ENCODE measurements around the gene ULK2. TPM values are rescaled to one million over a fixed set of nuclear protein-coding genes. Genes with fewer than 3 reads are reported as not detected.

The ULK2 gene
- total and polyA plus RNA-seq, 8 donors = 14.4 to 36.7 (median 28.3) TPM

- no peak for ATAC-seq
- H3K27ac ChIP-seq = no peak overlapping the region
Observed at GRCh38 chr17:19733953-19734526, 133.7 kb downstream of the ULK2 start.

GRCh38 chr17:19731626-19732025 is 136.1 kb downstream of the ULK2 start:
- H3K27ac ChIP-seq = no peak overlapping the region
- ATAC-seq = no peak
- H3K9me3 ChIP-seq = no peaks in the 10 kb centered on the region
- H3K27me3 ChIP-seq = no peaks in the 10 kb centered on the region
- no peak overlapping the region for H3K4me3 ChIP-seq
- TF ChIP-seq CTCF (IDR thresholded peaks at IDR 0.05) = no peak
- peak in 1 of 4 donors; percentile 78 for DNase-seq
- intact Hi-C loops (cut with DNase I) = no loop called here
- no peaks in the 10 kb centered on the region for H3K36me3 ChIP-seq
- peaks cover 12 to 30% of the 10 kb centered on the region in 2 donors for H3K4me1 ChIP-seq

More at GRCh38 chr17:19733953-19734526, 133.7 kb downstream of the ULK2 start:
- no peak for DNase-seq
- Histone ChIP-seq H3K4me3 (no peak overlapping the region), H3K4me1 (peaks cover 0 to 10% of the 10 kb centered on the region in 2 donors), H3K9me3 (no peaks in the 10 kb centered on the region), H3K27me3 (no peaks in the 10 kb centered on the region), H3K36me3 (no peaks in the 10 kb centered on the region)
- no peak for TF ChIP-seq CTCF (IDR thresholded peaks at IDR 0.05)
- intact Hi-C loops (cut with DNase I) = no loop called here

- ATAC-seq = no peak
- peaks cover 12 to 37% of the 10 kb centered on the region in 2 donors for H3K4me1 ChIP-seq
- intact Hi-C loops (cut with DNase I) = no loop called here
Observed at GRCh38 chr17:19730843-19731242, 136.9 kb downstream of the ULK2 start.

GRCh38 chr17:19729900-19730299 is 137.8 kb downstream of the ULK2 start:
- Histone ChIP-seq H3K27me3 (no peaks in the 10 kb centered on the region), H3K36me3 (no peaks in the 10 kb centered on the region), H3K9me3 (no peaks in the 10 kb centered on the region), H3K4me3 (no peak overlapping the region), H3K27ac (no peak overlapping the region), H3K4me1 (peaks cover 12 to 45% of the 10 kb centered on the region in 2 donors)
- intact Hi-C loops (cut with DNase I) = no loop called here
- ATAC-seq (no peak), DNase-seq (peak in 1 of 4 donors; percentile 46)
- no peak for TF ChIP-seq CTCF (IDR thresholded peaks at IDR 0.05)

More at GRCh38 chr17:19730843-19731242, 136.9 kb downstream of the ULK2 start:
- Histone ChIP-seq H3K9me3 (no peaks in the 10 kb centered on the region), H3K36me3 (no peaks in the 10 kb centered on the region), H3K27me3 (no peaks in the 10 kb centered on the region), H3K4me3 (no peak overlapping the region), H3K27ac (no peak overlapping the region)
- no peak for TF ChIP-seq CTCF (IDR thresholded peaks at IDR 0.05)
- peak in 1 of 4 donors; percentile 55 for DNase-seq

- H3K4me1 ChIP-seq = peaks cover 12 to 55% of the 10 kb centered on the region in 2 donors
- H3K27ac ChIP-seq = peak overlapping the region; percentile 43 to 83
- H3K27me3 ChIP-seq = no peaks in the 10 kb centered on the region
- TF ChIP-seq CTCF (IDR thresholded peaks at IDR 0.05) = no peak
- DNase-seq = peak; percentile 79 to 90 (median 86)
- no peak overlapping the region for H3K4me3 ChIP-seq
- no peaks in the 10 kb centered on the region for H3K9me3 ChIP-seq
- peak; percentile 61 for ATAC-seq
- no peaks in the 10 kb centered on the region for H3K36me3 ChIP-seq
- intact Hi-C loops (cut with DNase I) = no loop called here
Observed at GRCh38 chr17:19728084-19728495, 139.6 kb downstream of the ULK2 start.
